ENCODE measurements around the gene EHF.

- TF ChIP-seq CTCF (IDR thresholded peaks at IDR 0.05; ENCODE audit: insufficient read depth, low read length, poor library complexity, severe bottlenecking): no peak
- no peak for TF ChIP-seq EZH2phosphoT487 (conservative IDR thresholded peaks at IDR 0.05; ENCODE audit: low read length)
Observed at GRCh38 chr11:34643846-34644245, 23.0 kb downstream of the EHF start.
